Astrocyte (in vitro differentiated cells and primary cell): ENCODE results near the gene SPTBN1.

Source experiments
- EZH2 ChIP-seq: IDR thresholded peaks from 2 replicates; pipeline ENCODE4 v1.6.1; 2012; ENCODE audit warnings: mild to moderate bottlenecking, low read length, inconsistent platforms; ENCODE audit not compliant: insufficient read depth
- TF ChIP-seq, protein P1 (sequence below): IDR thresholded peaks from 2 replicates; pipeline ENCODE4 v1.5.1; 2011; ENCODE audit warnings: low read depth, mild to moderate bottlenecking, inconsistent platforms, low read length, moderate library complexity; ENCODE audit not compliant: insufficient read depth

DNA sequence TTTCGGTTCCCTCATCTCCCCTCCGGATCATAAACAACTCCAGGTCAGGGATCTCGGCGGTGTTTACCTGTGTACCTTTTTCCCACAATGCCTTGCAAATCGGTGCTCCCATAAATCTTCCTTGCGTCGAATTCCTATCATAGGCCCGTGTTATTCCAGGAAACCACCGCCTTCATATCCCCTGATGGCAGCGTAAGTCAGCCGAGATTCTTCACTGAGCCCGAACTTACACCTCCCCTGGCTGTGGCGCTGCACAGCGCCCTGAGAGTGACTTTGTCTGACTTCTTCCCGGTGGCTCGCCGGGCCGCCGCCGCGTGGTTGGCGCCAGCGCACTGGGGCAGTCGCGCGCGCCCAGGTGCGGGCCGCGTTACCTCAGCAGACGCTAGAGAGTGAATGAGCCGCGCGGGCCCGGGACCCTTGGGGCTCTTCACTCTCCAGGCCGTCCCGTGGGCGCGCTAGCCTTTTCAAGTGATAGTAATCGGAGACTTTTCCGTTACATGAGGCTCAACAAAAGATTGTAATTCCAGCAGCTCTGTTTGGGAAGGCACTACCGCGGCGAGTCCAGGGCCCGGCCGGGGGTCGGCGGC is 101.6 kb downstream of the SPTBN1 start:
- TF ChIP-seq, protein P1, sequence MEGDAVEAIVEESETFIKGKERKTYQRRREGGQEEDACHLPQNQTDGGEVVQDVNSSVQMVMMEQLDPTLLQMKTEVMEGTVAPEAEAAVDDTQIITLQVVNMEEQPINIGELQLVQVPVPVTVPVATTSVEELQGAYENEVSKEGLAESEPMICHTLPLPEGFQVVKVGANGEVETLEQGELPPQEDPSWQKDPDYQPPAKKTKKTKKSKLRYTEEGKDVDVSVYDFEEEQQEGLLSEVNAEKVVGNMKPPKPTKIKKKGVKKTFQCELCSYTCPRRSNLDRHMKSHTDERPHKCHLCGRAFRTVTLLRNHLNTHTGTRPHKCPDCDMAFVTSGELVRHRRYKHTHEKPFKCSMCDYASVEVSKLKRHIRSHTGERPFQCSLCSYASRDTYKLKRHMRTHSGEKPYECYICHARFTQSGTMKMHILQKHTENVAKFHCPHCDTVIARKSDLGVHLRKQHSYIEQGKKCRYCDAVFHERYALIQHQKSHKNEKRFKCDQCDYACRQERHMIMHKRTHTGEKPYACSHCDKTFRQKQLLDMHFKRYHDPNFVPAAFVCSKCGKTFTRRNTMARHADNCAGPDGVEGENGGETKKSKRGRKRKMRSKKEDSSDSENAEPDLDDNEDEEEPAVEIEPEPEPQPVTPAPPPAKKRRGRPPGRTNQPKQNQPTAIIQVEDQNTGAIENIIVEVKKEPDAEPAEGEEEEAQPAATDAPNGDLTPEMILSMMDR = no peak
- no peak for TF ChIP-seq EZH2
